CD8-positive, alpha-beta memory T cell (primary cell): Measurements from ENCODE around the gene AWAT2. TPM values are rescaled to one million over a fixed set of nuclear protein-coding genes. Genes with fewer than 3 reads are reported as not detected.
"Not testable (repeated sequence)": the region's sequence is repeated elsewhere in the genome, so short reads cannot be mapped to it uniquely, and the experiment has no call there.

ENCODE experiments used
- CTCF ChIA-PET: fragments of 350-600 bp; sonication (Branson Sonifier 250); formaldehyde crosslinking; loops from one replicate; lab custom pipeline; 2021; ENCODE audit warnings: antibody characterized with exemption; lab: Charles Lee
- POLR2A ChIA-PET: fragments of 350-600 bp; sonication (Branson Sonifier 250); formaldehyde crosslinking; loops from one replicate; lab custom pipeline; 2021; ENCODE audit warnings: antibody characterized with exemption; lab: Charles Lee
- DNase-seq, 5 donors: peaks; one replicate each; pipeline versions ENCODE4 v3.0.0 to v3.0.0-alpha.2; 2020 to 2022; ENCODE audit warnings: mixed read lengths in 1 of 5
- H3K27ac ChIP-seq: one replicate; pipeline ENCODE4 v1.7.0; 2013; ENCODE audit warnings: low read depth, mild to moderate bottlenecking, low read length, moderate library complexity
- H3K27me3 ChIP-seq: 2 replicates; pipeline ENCODE4 v1.7.0; 2013; ENCODE audit warnings: low read length, mild to moderate bottlenecking; ENCODE audit not compliant: insufficient read depth, poor library complexity, severe bottlenecking
- H3K36me3 ChIP-seq: 2 replicates; pipeline ENCODE4 v1.7.0; 2013; ENCODE audit warnings: mild to moderate bottlenecking, low read length, moderate library complexity; ENCODE audit not compliant: insufficient read depth
- H3K4me1 ChIP-seq: 2 replicates; pipeline ENCODE4 v1.7.0; 2013; ENCODE audit warnings: mild to moderate bottlenecking, low read length, moderate library complexity; ENCODE audit not compliant: insufficient read depth
- H3K4me3 ChIP-seq: 2 replicates; pipeline ENCODE4 v1.7.0; 2013; ENCODE audit warnings: mild to moderate bottlenecking, low read length
- H3K9me3 ChIP-seq: 2 replicates; pipeline ENCODE4 v1.7.0; 2013; ENCODE audit warnings: mild to moderate bottlenecking, low read length
- H3K27ac Mint-ChIP-seq, 8 donors: one replicate each; pipeline ENCODE4 v1.8.0; 2020 to 2021; ENCODE audit warnings: mixed read lengths in 8 of 8, mild to moderate bottlenecking in 6 of 8, inconsistent platforms in 3 of 8, moderate library complexity in 3 of 8
- H3K27me3 Mint-ChIP-seq, 2 donors: one replicate each; pipeline ENCODE4 v1.8.0; 2020 to 2021; ENCODE audit warnings: mixed read lengths in 2 of 2, mild to moderate bottlenecking in 1 of 2, moderate library complexity in 1 of 2
- H3K36me3 Mint-ChIP-seq, 3 donors: one replicate each; pipeline ENCODE4 v1.8.0; 2020 to 2021; ENCODE audit warnings: mixed read lengths in 3 of 3, inconsistent platforms in 1 of 3, mild to moderate bottlenecking in 1 of 3
- H3K4me1 Mint-ChIP-seq, 3 donors: one replicate each; pipeline ENCODE4 v1.8.0; 2020 to 2021; ENCODE audit warnings: mixed read lengths in 3 of 3, inconsistent platforms in 1 of 3, mild to moderate bottlenecking in 1 of 3
- H3K4me3 Mint-ChIP-seq, 7 donors: one replicate each; pipeline ENCODE4 v1.8.0; 2020 to 2021; ENCODE audit warnings: mixed read lengths in 7 of 7, mild to moderate bottlenecking in 6 of 7, moderate library complexity in 4 of 7, inconsistent platforms in 2 of 7
- H3K9me3 Mint-ChIP-seq, 5 donors: one replicate each; pipeline ENCODE4 v1.8.0; 2020 to 2022; ENCODE audit warnings: mixed read lengths in 5 of 5, mild to moderate bottlenecking in 3 of 5, moderate library complexity in 2 of 5, inconsistent platforms in 1 of 5
- polyA plus RNA-seq: library from polyadenylated mRNA; unstranded; fragments of 300-500 nt; fragmentation: Illumina TruSeq; gene quantifications from one replicate; pipeline ENCODE4 v1.2.3, GENCODE V29; 2021
- total RNA-seq, 2 experiments: library from RNA; stranded (reverse); gene quantifications; one replicate each; pipeline ENCODE4 v1.2.3, GENCODE V29; 2021

The AWAT2 gene
- total and polyA plus RNA-seq, 3 experiments from 2014 or later: not detected

- no peak for DNase-seq
- Histone ChIP-seq H3K9me3 (no peaks in the 10 kb centered on the region), H3K36me3 (no peaks in the 10 kb centered on the region), H3K4me1 (no peaks in the 10 kb centered on the region), H3K27me3 (no peaks in the 10 kb centered on the region), H3K4me3 (no peak overlapping the region), H3K27ac (no peak overlapping the region)
- CTCF ChIA-PET: interaction anchor here (0.6 kb wide), 1 partner anchor 38 kb away, joined by 3 read pairs; no protein-coding TSS in a partner anchor
- H3K27me3 Mint-ChIP-seq: no peaks in the 10 kb centered on the region
- H3K27ac Mint-ChIP-seq: no peak overlapping the region
- H3K36me3 Mint-ChIP-seq: peaks cover 0 to 12% (median 0%) of the 10 kb centered on the region in 3 donors
- H3K4me3 Mint-ChIP-seq: no peak overlapping the region
- POLR2A ChIA-PET: no interaction called here
- H3K4me1 Mint-ChIP-seq: no peaks in the 10 kb centered on the region
- peaks cover 0 to 6% (median 0%) of the 10 kb centered on the region in 5 donors for H3K9me3 Mint-ChIP-seq
These were observed 47.9 kb downstream of the AWAT2 start for GRCh38 chrX:70001708-70002341.

GRCh38 chrX:70001269-70001668, 48.5 kb downstream of the AWAT2 start:
- Mint-ChIP-seq H3K27me3 (no peaks in the 10 kb centered on the region), H3K36me3 (peaks cover 0 to 14% (median 0%) of the 10 kb centered on the region in 3 donors), H3K4me1 (no peaks in the 10 kb centered on the region), H3K9me3 (peaks cover 0 to 6% (median 0%) of the 10 kb centered on the region in 5 donors), H3K4me3 (no peak overlapping the region), H3K27ac (no peak overlapping the region)
- no peak overlapping the region for H3K27ac ChIP-seq
- no peaks in the 10 kb centered on the region for H3K4me1 ChIP-seq
- H3K4me3 ChIP-seq: no peak overlapping the region
- no peak for DNase-seq
- H3K36me3 ChIP-seq: no peaks in the 10 kb centered on the region
- CTCF ChIA-PET: no interaction called here
- no peaks in the 10 kb centered on the region for H3K9me3 ChIP-seq
- POLR2A ChIA-PET: no interaction called here
- no peaks in the 10 kb centered on the region for H3K27me3 ChIP-seq

GRCh38 chrX:69998299-69998698, 51.4 kb downstream of the AWAT2 start:
- H3K4me3 Mint-ChIP-seq, H3K36me3 ChIP-seq, H3K4me1 ChIP-seq, H3K9me3 ChIP-seq, POLR2A ChIA-PET, H3K27ac ChIP-seq, H3K27me3 Mint-ChIP-seq, H3K27me3 ChIP-seq, DNase-seq, H3K27ac Mint-ChIP-seq, H3K4me1 Mint-ChIP-seq, H3K9me3 Mint-ChIP-seq, H3K4me3 ChIP-seq, CTCF ChIA-PET: not testable (repeated sequence)
- H3K36me3 Mint-ChIP-seq: peaks cover 0 to 14% (median 0%) of the 10 kb centered on the region in 3 donors

- no peak for DNase-seq
- H3K27ac Mint-ChIP-seq: no peak overlapping the region
- POLR2A ChIA-PET: no interaction called here
- no peak overlapping the region for H3K27ac ChIP-seq
- H3K27me3 Mint-ChIP-seq: peaks cover 0 to 10% of the 10 kb centered on the region in 2 donors
- H3K4me3 Mint-ChIP-seq: no peak overlapping the region
- CTCF ChIA-PET: no interaction called here
- H3K4me1 ChIP-seq: no peaks in the 10 kb centered on the region
- H3K4me1 Mint-ChIP-seq: no peaks in the 10 kb centered on the region
- peaks cover 0 to 6% (median 0%) of the 10 kb centered on the region in 5 donors for H3K9me3 Mint-ChIP-seq
- H3K9me3 ChIP-seq: no peaks in the 10 kb centered on the region
- no peak overlapping the region for H3K4me3 ChIP-seq
- H3K36me3 Mint-ChIP-seq: peaks cover 0 to 14% (median 0%) of the 10 kb centered on the region in 3 donors
- H3K27me3 ChIP-seq: no peaks in the 10 kb centered on the region
- no peaks in the 10 kb centered on the region for H3K36me3 ChIP-seq
These were observed 53.6 kb downstream of the AWAT2 start for GRCh38 chrX:69996113-69996468.

GRCh38 chrX:69995362-69996112, 54.2 kb downstream of the AWAT2 start:
- DNase-seq: no peak
- H3K27ac ChIP-seq: no peak overlapping the region
- no peaks in the 10 kb centered on the region for H3K4me1 ChIP-seq
- ChIA-PET POLR2A (no interaction called here), CTCF (no interaction called here)
- H3K4me3 ChIP-seq: no peak overlapping the region
- Mint-ChIP-seq H3K36me3 (peaks cover 0 to 14% (median 0%) of the 10 kb centered on the region in 3 donors), H3K27ac (no peak overlapping the region), H3K27me3 (peaks cover 0 to 10% of the 10 kb centered on the region in 2 donors), H3K4me3 (no peak overlapping the region), H3K4me1 (no peaks in the 10 kb centered on the region), H3K9me3 (peaks cover 0 to 6% (median 0%) of the 10 kb centered on the region in 5 donors)
- no peaks in the 10 kb centered on the region for H3K36me3 ChIP-seq
- H3K9me3 ChIP-seq: no peaks in the 10 kb centered on the region
- H3K27me3 ChIP-seq: no peaks in the 10 kb centered on the region

- no peak overlapping the region for H3K27ac Mint-ChIP-seq
- peaks cover 0 to 10% of the 10 kb centered on the region in 2 donors for H3K27me3 Mint-ChIP-seq
- H3K9me3 Mint-ChIP-seq: peaks cover 0 to 5% (median 0%) of the 10 kb centered on the region in 5 donors
- no peaks in the 10 kb centered on the region for H3K9me3 ChIP-seq
- H3K36me3 ChIP-seq: no peaks in the 10 kb centered on the region
- peaks cover 0 to 10% (median 0%) of the 10 kb centered on the region in 3 donors for H3K36me3 Mint-ChIP-seq
- no peak overlapping the region for H3K27ac ChIP-seq
- no peaks in the 10 kb centered on the region for H3K27me3 ChIP-seq
- DNase-seq: no peak
- ChIA-PET CTCF (no interaction called here), POLR2A (no interaction called here)
- no peaks in the 10 kb centered on the region for H3K4me1 ChIP-seq
- no peak overlapping the region for H3K4me3 Mint-ChIP-seq
- no peak overlapping the region for H3K4me3 ChIP-seq
- H3K4me1 Mint-ChIP-seq: no peaks in the 10 kb centered on the region
These were observed 56.2 kb downstream of the AWAT2 start for GRCh38 chrX:69993494-69993893.

- Mint-ChIP-seq H3K4me3 (no peak overlapping the region), H3K36me3 (peaks cover 0 to under 1% (median 0%) of the 10 kb centered on the region in 3 donors), H3K4me1 (no peaks in the 10 kb centered on the region), H3K9me3 (peaks cover 0 to 5% (median 2%) of the 10 kb centered on the region in 5 donors), H3K27me3 (peaks cover 0 to 10% of the 10 kb centered on the region in 2 donors), H3K27ac (no peak overlapping the region)
- CTCF ChIA-PET: no interaction called here
- DNase-seq: no peak
- Histone ChIP-seq H3K27ac (no peak overlapping the region), H3K36me3 (no peaks in the 10 kb centered on the region), H3K27me3 (no peaks in the 10 kb centered on the region), H3K4me3 (no peak overlapping the region), H3K9me3 (no peaks in the 10 kb centered on the region), H3K4me1 (no peaks in the 10 kb centered on the region)
- POLR2A ChIA-PET: no interaction called here
These were observed 58.1 kb downstream of the AWAT2 start for GRCh38 chrX:69991685-69992084.
